Stimulated activated naive CD8-positive, alpha-beta T cell treated with anti-CD3 and anti-CD28 coated beads, Interleukin-15, amount 100 ng/mL, for 72 hours (primary cell): ENCODE measurements around the gene BET1.
A peak's percentile ranks its signal among the peaks of the same experiment; 100 is the strongest.

ENCODE experiments used
- ATAC-seq: fragments of 150-1000 bp; cut with Tn5 transposase; 2 replicates; pipeline ENCODE4 v1.10.0; 2021; ENCODE audit warnings: mild to moderate bottlenecking, moderate library complexity
- DNase-seq, 2 donors: peaks; one replicate each; pipeline ENCODE4 v3.0.0; 2021 to 2022
- H3K27ac Mint-ChIP-seq, 2 donors: one replicate each; pipeline ENCODE4 v1.8.0; 2022; ENCODE audit warnings: mild to moderate bottlenecking in 2 of 2, mixed read lengths in 2 of 2, moderate library complexity in 2 of 2
- H3K27me3 Mint-ChIP-seq: one replicate; pipeline ENCODE4 v1.8.0; 2022; ENCODE audit warnings: mixed read lengths
- H3K4me1 Mint-ChIP-seq: one replicate; pipeline ENCODE4 v1.8.0; 2022; ENCODE audit warnings: mild to moderate bottlenecking, mixed read lengths
- H3K4me3 Mint-ChIP-seq, 2 donors: one replicate each; pipeline ENCODE4 v1.8.0; 2022; ENCODE audit warnings: mild to moderate bottlenecking in 2 of 2, mixed read lengths in 2 of 2, moderate library complexity in 1 of 2
- H3K9me3 Mint-ChIP-seq, 2 donors: one replicate each; pipeline ENCODE4 v1.8.0; 2022; ENCODE audit warnings: mixed read lengths in 2 of 2

The BET1 gene

GRCh38 chr7:93984024-93984423 lies 20.1 kb downstream of the BET1 start:
- Mint-ChIP-seq H3K27me3 (no peaks in the 10 kb centered on the region), H3K4me1 (no peaks in the 10 kb centered on the region), H3K9me3 (no peaks in the 10 kb centered on the region), H3K4me3 (no peak overlapping the region), H3K27ac (no peak overlapping the region)
- no peak for ATAC-seq
- DNase-seq, result no peak

- no peaks in the 10 kb centered on the region for H3K4me1 Mint-ChIP-seq
- H3K27me3 Mint-ChIP-seq, result no peaks in the 10 kb centered on the region
- no peak overlapping the region for H3K4me3 Mint-ChIP-seq
- DNase-seq (no peak), ATAC-seq (no peak)
- H3K9me3 Mint-ChIP-seq, result no peaks in the 10 kb centered on the region
- H3K27ac Mint-ChIP-seq, result no peak overlapping the region
Measured at GRCh38 chr7:93981480-93981874, 22.7 kb downstream of the BET1 start.

GRCh38 chr7:93980744-93981479 lies 23.2 kb downstream of the BET1 start:
- no peaks in the 10 kb centered on the region for H3K9me3 Mint-ChIP-seq
- ATAC-seq (no peak), DNase-seq (no peak)
- H3K27me3 Mint-ChIP-seq, result no peaks in the 10 kb centered on the region
- no peaks in the 10 kb centered on the region for H3K4me1 Mint-ChIP-seq
- H3K4me3 Mint-ChIP-seq, result no peak overlapping the region
- H3K27ac Mint-ChIP-seq, result no peak overlapping the region

GRCh38 chr7:93977211-93977950 lies 26.8 kb downstream of the BET1 start:
- DNase-seq (no peak), ATAC-seq (no peak)
- Mint-ChIP-seq H3K9me3 (no peaks in the 10 kb centered on the region), H3K4me3 (no peak overlapping the region), H3K4me1 (no peaks in the 10 kb centered on the region), H3K27me3 (no peaks in the 10 kb centered on the region), H3K27ac (peak overlapping the region in 1 of 2 donors; percentile 43)

GRCh38 chr7:93973134-93973533 lies 31.0 kb downstream of the BET1 start:
- no peak for DNase-seq
- H3K9me3 Mint-ChIP-seq, result no peaks in the 10 kb centered on the region

GRCh38 chr7:93972029-93972725 lies 32.0 kb downstream of the BET1 start:
- H3K4me3 Mint-ChIP-seq, result no peak overlapping the region
- ATAC-seq (no peak), DNase-seq (no peak)
- no peaks in the 10 kb centered on the region for H3K9me3 Mint-ChIP-seq
- H3K4me1 Mint-ChIP-seq, result no peaks in the 10 kb centered on the region
- no peak overlapping the region for H3K27ac Mint-ChIP-seq
- no peaks in the 10 kb centered on the region for H3K27me3 Mint-ChIP-seq

More at GRCh38 chr7:93973134-93973533, 31.0 kb downstream of the BET1 start:
- no peak for ATAC-seq
- no peaks in the 10 kb centered on the region for H3K4me1 Mint-ChIP-seq
- no peak overlapping the region for H3K27ac Mint-ChIP-seq
- H3K4me3 Mint-ChIP-seq, result no peak overlapping the region
- no peaks in the 10 kb centered on the region for H3K27me3 Mint-ChIP-seq

- Mint-ChIP-seq H3K9me3 (no peaks in the 10 kb centered on the region), H3K4me1 (no peaks in the 10 kb centered on the region), H3K27ac (peak overlapping the region in 1 of 2 donors; percentile 13), H3K27me3 (no peaks in the 10 kb centered on the region), H3K4me3 (no peak overlapping the region)
- no peak for DNase-seq
- ATAC-seq, result no peak
Measured at GRCh38 chr7:93968911-93969620, 35.1 kb downstream of the BET1 start.

- Mint-ChIP-seq H3K27me3 (no peaks in the 10 kb centered on the region), H3K4me1 (no peaks in the 10 kb centered on the region), H3K27ac (no peak overlapping the region), H3K9me3 (no peaks in the 10 kb centered on the region), H3K4me3 (no peak overlapping the region)
- DNase-seq (no peak), ATAC-seq (no peak)
Measured at GRCh38 chr7:93964813-93965212, 39.3 kb downstream of the BET1 start.

- Mint-ChIP-seq H3K27ac (no peak overlapping the region), H3K4me3 (no peak overlapping the region), H3K9me3 (no peaks in the 10 kb centered on the region), H3K4me1 (no peaks in the 10 kb centered on the region), H3K27me3 (no peaks in the 10 kb centered on the region)
- ATAC-seq (no peak), DNase-seq (no peak)
Measured at GRCh38 chr7:93964262-93964661, 39.9 kb downstream of the BET1 start.

- no peaks in the 10 kb centered on the region for H3K9me3 Mint-ChIP-seq
- no peak overlapping the region for H3K4me3 Mint-ChIP-seq
- no peaks in the 10 kb centered on the region for H3K27me3 Mint-ChIP-seq
- ATAC-seq, result no peak
- H3K4me1 Mint-ChIP-seq, result no peaks in the 10 kb centered on the region
- no peak overlapping the region for H3K27ac Mint-ChIP-seq
- DNase-seq, result no peak
Measured at GRCh38 chr7:93960986-93961385, 43.2 kb downstream of the BET1 start.

GRCh38 chr7:93958651-93959050 lies 45.5 kb downstream of the BET1 start:
- H3K27ac Mint-ChIP-seq, result no peak overlapping the region
- no peak overlapping the region for H3K4me3 Mint-ChIP-seq
- ATAC-seq, result no peak
- no peaks in the 10 kb centered on the region for H3K9me3 Mint-ChIP-seq
- no peaks in the 10 kb centered on the region for H3K4me1 Mint-ChIP-seq
- no peaks in the 10 kb centered on the region for H3K27me3 Mint-ChIP-seq
- DNase-seq, result no peak

- no peak overlapping the region for H3K4me3 Mint-ChIP-seq
- no peaks in the 10 kb centered on the region for H3K27me3 Mint-ChIP-seq
- DNase-seq, result no peak
- H3K4me1 Mint-ChIP-seq, result no peaks in the 10 kb centered on the region
- ATAC-seq, result no peak
- H3K9me3 Mint-ChIP-seq, result no peaks in the 10 kb centered on the region
- no peak overlapping the region for H3K27ac Mint-ChIP-seq
Measured at GRCh38 chr7:93958216-93958615, 45.9 kb downstream of the BET1 start.

GRCh38 chr7:93957767-93958166 lies 46.4 kb downstream of the BET1 start:
- H3K4me1 Mint-ChIP-seq, result no peaks in the 10 kb centered on the region
- no peak overlapping the region for H3K27ac Mint-ChIP-seq
- no peak for ATAC-seq
- no peak overlapping the region for H3K4me3 Mint-ChIP-seq
- no peaks in the 10 kb centered on the region for H3K27me3 Mint-ChIP-seq
- no peaks in the 10 kb centered on the region for H3K9me3 Mint-ChIP-seq
- no peak for DNase-seq

GRCh38 chr7:93955304-93955703 lies 48.9 kb downstream of the BET1 start:
- no peak overlapping the region for H3K4me3 Mint-ChIP-seq
- no peak for ATAC-seq
- no peak for DNase-seq
- H3K27ac Mint-ChIP-seq, result peak overlapping the region in 1 of 2 donors; percentile 35
- no peaks in the 10 kb centered on the region for H3K4me1 Mint-ChIP-seq
- no peaks in the 10 kb centered on the region for H3K27me3 Mint-ChIP-seq
- H3K9me3 Mint-ChIP-seq, result no peaks in the 10 kb centered on the region

GRCh38 chr7:93949423-93949822 lies 54.7 kb downstream of the BET1 start:
- Mint-ChIP-seq H3K4me3 (no peak overlapping the region), H3K4me1 (no peaks in the 10 kb centered on the region), H3K27ac (no peak overlapping the region), H3K9me3 (no peaks in the 10 kb centered on the region), H3K27me3 (no peaks in the 10 kb centered on the region)
- DNase-seq, result no peak
- ATAC-seq, result no peak
